Activated T-helper 17 cell treated with anti-CD3 and anti-CD28 coated beads, Interleukin-2, amount 50 U/mL, for 72 hours (primary cell): ENCODE data around the gene ZNF746. TPM values are rescaled to one million over a fixed set of nuclear protein-coding genes. Genes with fewer than 3 reads are reported as not detected.
A peak's percentile ranks its signal among the peaks of the same experiment; 100 is the strongest.

Experiments
- ATAC-seq: fragments of 150-1000 bp; cut with Tn5 transposase; replicated peaks from 2 replicates; pipeline ENCODE4 v1.10.0; 2021; ENCODE audit warnings: mild to moderate bottlenecking, moderate library complexity
- H3K27ac Mint-ChIP-seq: one replicate; pipeline ENCODE4 v1.8.0; 2022; ENCODE audit warnings: mixed read lengths
- H3K27me3 Mint-ChIP-seq: one replicate; pipeline ENCODE4 v1.8.0; 2022; ENCODE audit warnings: mixed read lengths
- H3K36me3 Mint-ChIP-seq: one replicate; pipeline ENCODE4 v1.8.0; 2022; ENCODE audit warnings: low read depth, mild to moderate bottlenecking, mixed read lengths
- H3K4me1 Mint-ChIP-seq: one replicate; pipeline ENCODE4 v1.8.0; 2022; ENCODE audit warnings: mixed read lengths
- H3K4me3 Mint-ChIP-seq: one replicate; pipeline ENCODE4 v1.8.0; 2022; ENCODE audit warnings: mild to moderate bottlenecking, mixed read lengths
- H3K9me3 Mint-ChIP-seq: one replicate; pipeline ENCODE4 v1.8.0; 2022; ENCODE audit warnings: mixed read lengths
- total RNA-seq, 2 donors: library from RNA; stranded (reverse); gene quantifications; one replicate each; pipeline ENCODE4 v1.2.3, GENCODE V29; 2022

ZNF746 gene
- total RNA-seq, 2 donors from 2014 or later, result 12.0 to 15.5 TPM

GRCh38 chr7:149475121-149476045 lies 22.2 kb downstream of the ZNF746 start:
- H3K36me3 Mint-ChIP-seq, result peaks cover 80% of the 10 kb centered on the region
- no peak for ATAC-seq

GRCh38 chr7:149474309-149475120 lies 23.1 kb downstream of the ZNF746 start:
- Mint-ChIP-seq H3K36me3 (peaks cover 74% of the 10 kb centered on the region), H3K4me1 (peaks cover 4% of the 10 kb centered on the region), H3K27me3 (no peaks in the 10 kb centered on the region), H3K27ac (no peak overlapping the region), H3K9me3 (no peaks in the 10 kb centered on the region), H3K4me3 (no peak overlapping the region)
- no peak for ATAC-seq

More at GRCh38 chr7:149475121-149476045, 22.2 kb downstream of the ZNF746 start:
- Mint-ChIP-seq H3K4me3 (no peak overlapping the region), H3K27ac (no peak overlapping the region), H3K4me1 (peaks cover 4% of the 10 kb centered on the region), H3K9me3 (no peaks in the 10 kb centered on the region), H3K27me3 (no peaks in the 10 kb centered on the region)

- Mint-ChIP-seq H3K36me3 (peaks cover 61% of the 10 kb centered on the region), H3K4me3 (no peak overlapping the region), H3K27ac (no peak overlapping the region), H3K27me3 (no peaks in the 10 kb centered on the region), H3K4me1 (peaks cover 4% of the 10 kb centered on the region), H3K9me3 (no peaks in the 10 kb centered on the region)
- ATAC-seq, result no peak
Measured at GRCh38 chr7:149473251-149473650, 24.4 kb downstream of the ZNF746 start.

GRCh38 chr7:149471289-149471953 lies 26.2 kb downstream of the ZNF746 start:
- Mint-ChIP-seq H3K4me1 (no peaks in the 10 kb centered on the region), H3K9me3 (no peaks in the 10 kb centered on the region), H3K36me3 (peaks cover 46% of the 10 kb centered on the region), H3K27ac (no peak overlapping the region), H3K27me3 (no peaks in the 10 kb centered on the region), H3K4me3 (no peak overlapping the region)
- ATAC-seq, result no peak

- Mint-ChIP-seq H3K27me3 (no peaks in the 10 kb centered on the region), H3K36me3 (peaks cover 32% of the 10 kb centered on the region), H3K27ac (no peak overlapping the region), H3K4me1 (no peaks in the 10 kb centered on the region), H3K4me3 (no peak overlapping the region), H3K9me3 (no peaks in the 10 kb centered on the region)
- ATAC-seq, result no peak
Measured at GRCh38 chr7:149469806-149470205, 27.8 kb downstream of the ZNF746 start.

GRCh38 chr7:149468208-149468607 lies 29.4 kb downstream of the ZNF746 start:
- Mint-ChIP-seq H3K36me3 (peaks cover 18% of the 10 kb centered on the region), H3K4me3 (no peak overlapping the region), H3K4me1 (no peaks in the 10 kb centered on the region), H3K27me3 (no peaks in the 10 kb centered on the region), H3K27ac (no peak overlapping the region), H3K9me3 (no peaks in the 10 kb centered on the region)
- no peak for ATAC-seq

- no peak overlapping the region for H3K4me3 Mint-ChIP-seq
- no peaks in the 10 kb centered on the region for H3K27me3 Mint-ChIP-seq
- H3K27ac Mint-ChIP-seq, result no peak overlapping the region
- no peak for ATAC-seq
- H3K4me1 Mint-ChIP-seq, result no peaks in the 10 kb centered on the region
- H3K9me3 Mint-ChIP-seq, result no peaks in the 10 kb centered on the region
- peaks cover 10% of the 10 kb centered on the region for H3K36me3 Mint-ChIP-seq
Measured at GRCh38 chr7:149467321-149467859, 30.2 kb downstream of the ZNF746 start.

GRCh38 chr7:149466364-149466763 lies 31.2 kb downstream of the ZNF746 start:
- H3K4me1 Mint-ChIP-seq, result peaks cover under 1% of the 10 kb centered on the region
- H3K27ac Mint-ChIP-seq, result no peak overlapping the region
- peaks cover under 1% of the 10 kb centered on the region for H3K36me3 Mint-ChIP-seq
- no peaks in the 10 kb centered on the region for H3K9me3 Mint-ChIP-seq
- H3K27me3 Mint-ChIP-seq, result no peaks in the 10 kb centered on the region
- H3K4me3 Mint-ChIP-seq, result no peak overlapping the region
- ATAC-seq, result no peak

- no peaks in the 10 kb centered on the region for H3K36me3 Mint-ChIP-seq
- no peak overlapping the region for H3K4me3 Mint-ChIP-seq
- ATAC-seq, result no peak
- H3K9me3 Mint-ChIP-seq, result no peaks in the 10 kb centered on the region
- no peak overlapping the region for H3K27ac Mint-ChIP-seq
- H3K4me1 Mint-ChIP-seq, result peaks cover 5% of the 10 kb centered on the region
- no peaks in the 10 kb centered on the region for H3K27me3 Mint-ChIP-seq
Measured at GRCh38 chr7:149463500-149464161, 34.0 kb downstream of the ZNF746 start.

- H3K27ac Mint-ChIP-seq, result no peak overlapping the region
- peaks cover 5% of the 10 kb centered on the region for H3K36me3 Mint-ChIP-seq
- H3K27me3 Mint-ChIP-seq, result no peaks in the 10 kb centered on the region
- H3K4me1 Mint-ChIP-seq, result peaks cover 12% of the 10 kb centered on the region
- H3K9me3 Mint-ChIP-seq, result no peaks in the 10 kb centered on the region
- H3K4me3 Mint-ChIP-seq, result peak overlapping the region; percentile 36
- ATAC-seq, result no peak
Measured at GRCh38 chr7:149462101-149462520, 35.5 kb downstream of the ZNF746 start.

GRCh38 chr7:149460493-149461277 lies 36.9 kb downstream of the ZNF746 start, which contains the start of gene ZNF777:
Gene ZNF777 (minus strand): TSS chr7:149461062. CDS start chr7:149456022, 5,040 bp downstream.
- Mint-ChIP-seq H3K27me3 (no peaks in the 10 kb centered on the region), H3K9me3 (no peaks in the 10 kb centered on the region), H3K27ac (peak within 1 kb of the TSS; percentile 8), H3K4me1 (peaks cover 12% of the 10 kb centered on the region), H3K4me3 (peak within 1 kb of the TSS; percentile 73), H3K36me3 (peaks cover 12% of the 10 kb centered on the region)
- peak; percentile 91 for ATAC-seq

GRCh38 chr7:149459540-149460452 lies 37.8 kb downstream of the ZNF746 start:
- Mint-ChIP-seq H3K9me3 (no peaks in the 10 kb centered on the region), H3K27me3 (no peaks in the 10 kb centered on the region), H3K4me1 (peaks cover 12% of the 10 kb centered on the region), H3K4me3 (peak overlapping the region; percentile 73), H3K36me3 (peaks cover 21% of the 10 kb centered on the region), H3K27ac (no peak overlapping the region)
- peak; percentile 62 for ATAC-seq
